Measurements from ENCODE around the gene ALMS1.

DNA sequence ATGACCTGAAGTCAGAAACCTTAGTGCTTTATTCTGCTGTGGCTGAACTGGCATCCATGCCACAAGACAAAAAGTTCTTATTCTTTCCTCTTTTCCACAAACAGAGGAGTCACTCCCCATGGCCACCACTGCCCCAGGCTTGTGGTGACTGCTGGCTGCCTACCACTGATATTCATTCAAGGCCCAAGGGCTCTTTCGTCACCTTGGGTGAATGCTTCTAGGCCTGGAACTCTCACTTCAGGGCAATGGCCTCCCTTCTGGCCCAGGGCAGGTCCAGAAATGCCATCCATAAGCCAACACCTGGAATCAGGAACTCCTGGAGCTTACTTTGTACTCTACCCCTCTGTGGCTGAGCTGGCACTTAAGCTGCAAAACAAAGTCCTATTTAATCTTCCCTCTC lies 146.7 kb downstream of the ALMS1 start:
- TF ChIP-seq POLR2A (IDR thresholded peaks at IDR 0.05) (no peak), POLR2AphosphoS5 (IDR thresholded peaks at IDR 0.05) (no peak), CTCF (IDR thresholded peaks at IDR 0.05) (no peak), EP300 (IDR thresholded peaks at IDR 0.05) (no peak)
